Astrocyte of the cerebellum (primary cell): ENCODE data around the gene NDUFA8.
A peak's percentile ranks its signal among the peaks of the same experiment; 100 is the strongest.

Experiments
- DNase-seq: peaks from one replicate; pipeline ENCODE4 v3.0.0-alpha.2; 2011; ENCODE audit warnings: low read depth
- H3K4me3 ChIP-seq: 2 replicates; pipeline ENCODE4 v1.5.1; 2011; ENCODE audit warnings: mild to moderate bottlenecking, low read depth, low read length, moderate library complexity
- CTCF ChIP-seq: IDR thresholded peaks from 2 replicates; pipeline ENCODE4 v1.5.1; 2012; ENCODE audit warnings: low read length, low read depth, moderate library complexity, mild to moderate bottlenecking; ENCODE audit errors: missing control alignments
- in situ Hi-C: cut with HindIII; loops from 2 replicates; pipeline ENCODE4 v1.10.0; 2017; ENCODE audit warnings: low sequenced_read_pairs

Gene NDUFA8

DNA sequence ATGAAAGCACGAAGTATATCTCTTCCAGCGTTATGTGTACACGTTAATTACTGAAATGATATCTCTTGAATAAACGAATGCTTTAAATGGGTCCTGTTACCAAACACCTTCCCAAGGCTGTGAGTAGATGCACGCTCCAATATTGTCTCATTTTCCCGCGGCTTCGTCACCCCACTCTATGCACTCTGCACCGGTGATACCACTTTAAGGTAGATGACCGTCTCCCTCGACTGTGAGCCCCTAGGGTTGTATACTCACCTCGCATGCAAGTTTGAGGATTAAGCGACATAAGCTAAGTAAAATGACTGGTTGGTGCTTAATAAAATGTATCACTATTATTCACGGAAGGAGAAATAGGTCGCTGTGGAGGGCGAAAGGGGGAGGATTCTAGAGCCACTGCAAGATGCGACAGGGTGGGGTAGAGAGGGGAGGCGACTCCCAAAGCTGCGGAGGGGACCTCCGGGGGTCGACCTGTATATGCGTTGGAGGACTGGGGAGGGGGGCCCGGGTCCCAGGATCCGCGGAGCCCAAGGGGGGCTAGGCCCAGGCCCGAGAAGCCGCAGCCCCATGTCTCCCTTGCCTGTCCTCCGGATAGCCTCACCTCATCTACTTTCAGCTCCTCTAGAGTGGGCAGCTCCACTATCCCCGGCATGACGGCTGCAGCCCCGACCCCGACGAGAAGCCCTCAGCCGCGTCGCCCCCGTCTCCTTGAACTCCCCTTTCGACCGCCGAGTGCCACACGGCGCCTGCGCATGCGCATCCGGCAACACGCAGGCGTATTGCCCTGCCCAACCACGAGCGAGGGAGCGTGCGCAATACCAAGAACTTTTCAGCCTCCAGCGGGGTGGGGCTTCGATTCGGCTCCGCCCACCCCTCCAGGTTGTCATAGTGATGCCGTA is at the start of gene NDUFA8, which contains the start of gene MORN5:
NDUFA8 (minus strand) TSS at position 754 of the 899 bp plus-strand sequence; CDS start at position 652, 102 bp downstream.
MORN5 (plus strand) TSS at position 883 of the 899 bp plus-strand sequence. CDS start 65 bp downstream, outside the sequence.
- in situ Hi-C loops = no loop called here

DNA sequence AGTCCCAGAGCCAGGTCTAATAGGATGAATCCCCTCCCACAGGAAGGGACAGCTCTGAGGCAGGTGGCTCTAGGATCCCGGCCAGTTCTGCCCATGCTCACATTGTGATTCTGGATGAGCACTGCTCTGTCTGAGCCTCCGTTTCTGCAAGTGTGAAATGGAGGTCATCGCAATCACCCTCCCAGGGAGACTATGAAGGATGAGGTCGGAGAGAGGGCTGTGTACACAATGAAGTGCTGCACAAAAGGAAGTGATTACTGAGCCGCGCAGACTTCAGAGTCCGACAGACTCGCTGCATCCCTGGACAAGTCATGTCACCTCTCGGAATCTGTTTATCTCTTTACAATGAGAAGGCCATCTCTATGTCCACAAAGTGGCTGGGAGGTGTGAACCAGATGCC is 47.5 kb upstream of the NDUFA8 start:
- no peak overlapping the region for H3K4me3 ChIP-seq
- DNase-seq = no peak
- TF ChIP-seq CTCF = no peak
- in situ Hi-C loops = no loop called here

More for the DNA sequence above, at the start of gene NDUFA8, which contains the start of gene MORN5:
- DNase-seq = peak; percentile 90
- no peak for TF ChIP-seq CTCF
- H3K4me3 ChIP-seq = peak within 1 kb of the TSS; percentile 97

DNA sequence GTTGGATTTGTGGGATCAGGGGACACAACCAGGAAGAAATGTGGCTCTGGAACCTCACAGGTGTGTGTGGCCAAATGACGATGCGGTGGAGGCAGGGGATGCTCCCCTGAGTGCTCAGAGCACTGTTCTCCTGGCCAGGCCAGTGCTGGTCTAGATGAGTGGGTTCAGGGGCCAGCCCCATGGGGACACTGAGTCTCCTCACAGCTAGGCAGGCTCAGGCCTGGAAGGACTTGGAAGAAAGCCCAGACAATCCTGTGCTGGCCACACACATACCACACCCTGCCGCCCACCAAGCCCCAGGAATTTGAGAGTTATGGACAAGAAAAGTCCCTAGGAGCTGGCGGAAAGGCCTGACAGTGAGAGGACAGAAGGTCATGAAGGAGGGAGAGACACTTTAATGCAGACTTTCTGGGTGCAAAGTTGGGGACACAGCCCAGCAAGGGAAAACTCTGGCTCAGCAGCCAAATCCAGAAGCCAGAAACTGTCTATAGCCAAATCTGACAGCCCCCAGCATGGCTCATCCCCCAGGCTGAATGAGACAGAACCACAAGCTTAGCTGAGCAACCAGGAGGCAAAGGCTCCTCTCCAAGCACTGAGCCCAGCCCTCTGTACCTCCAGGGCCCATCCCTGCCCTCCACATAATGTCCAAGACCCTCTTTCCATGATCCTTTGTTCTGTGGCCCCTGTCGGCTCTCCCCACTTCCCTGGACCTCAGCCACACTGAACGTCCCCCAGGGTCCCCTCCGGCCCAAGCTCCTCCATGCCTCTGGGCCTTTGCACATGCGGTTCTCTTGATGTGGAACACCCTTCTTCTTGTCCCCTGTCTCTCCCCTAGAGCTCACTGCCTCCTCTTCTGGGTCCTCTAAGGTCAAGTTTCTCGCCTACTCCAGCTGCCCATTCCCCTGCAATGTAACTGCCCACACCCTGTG is 46.8 kb upstream of the NDUFA8 start:
- H3K4me3 ChIP-seq = no peak overlapping the region
- in situ Hi-C loops = no loop called here
- TF ChIP-seq CTCF = no peak
- DNase-seq = peak; percentile 73

DNA sequence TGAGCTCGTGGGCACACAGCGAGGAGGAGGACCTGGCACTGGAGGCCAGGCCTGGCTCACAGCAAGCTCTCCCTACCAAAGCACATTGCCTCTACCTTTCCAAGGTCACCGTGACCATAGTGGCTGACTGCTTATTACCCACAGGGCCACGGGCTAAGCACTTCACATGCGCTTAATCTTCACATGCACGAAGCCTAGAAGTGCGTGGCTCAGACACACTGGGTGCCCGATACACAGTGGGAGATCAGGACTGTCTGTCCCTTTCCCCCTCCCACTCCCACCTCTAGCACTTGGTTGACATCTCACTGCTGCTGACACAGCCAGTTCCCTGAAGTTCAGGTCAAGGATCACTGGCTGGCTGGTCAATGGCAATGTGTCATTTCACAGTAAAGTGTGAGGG is 45.6 kb upstream of the NDUFA8 start:
- TF ChIP-seq CTCF = no peak
- H3K4me3 ChIP-seq = no peak overlapping the region
- DNase-seq = no peak
- in situ Hi-C loops = no loop called here

DNA sequence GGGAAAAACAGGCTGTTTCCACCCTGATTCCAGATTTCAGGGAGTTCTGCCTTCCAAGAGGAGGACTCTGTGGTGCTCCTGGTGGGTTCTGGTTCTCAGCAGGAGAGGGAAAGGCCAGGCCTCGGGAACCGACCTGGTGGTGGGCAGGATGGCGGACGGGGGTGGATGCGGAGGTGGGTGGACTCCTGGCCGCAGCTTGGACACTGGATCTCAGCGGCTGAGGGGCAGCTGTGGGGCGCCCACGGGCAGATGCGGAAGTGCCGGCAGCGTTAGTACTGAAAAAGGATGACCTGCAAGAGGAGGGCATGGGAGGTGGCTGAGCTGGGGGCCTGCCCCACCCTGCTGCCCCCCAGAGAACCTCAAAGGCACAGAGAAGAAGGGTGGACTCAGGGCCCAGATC is 44.9 kb upstream of the NDUFA8 start:
- no peak overlapping the region for H3K4me3 ChIP-seq
- no peak for DNase-seq
- TF ChIP-seq CTCF = no peak
- in situ Hi-C loops = no loop called here

DNA sequence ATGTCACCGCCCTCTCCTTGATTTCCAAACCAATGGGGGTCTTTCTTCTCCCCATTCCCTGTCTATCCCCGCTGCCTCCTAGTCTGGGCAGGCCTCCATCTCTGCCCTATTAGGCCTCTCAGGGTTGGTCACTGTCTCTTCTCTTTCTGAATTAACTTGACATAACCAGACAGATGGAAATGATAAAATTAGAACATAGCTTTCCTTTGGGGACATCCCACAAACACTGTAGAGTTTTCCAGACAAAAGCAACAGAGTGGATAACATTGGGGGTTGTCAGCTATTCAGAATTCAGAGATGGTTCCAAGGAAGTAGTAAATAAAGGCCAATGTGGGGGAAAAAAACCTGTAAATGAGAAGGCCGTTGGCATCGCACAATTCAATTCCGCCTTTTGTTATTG is 44.5 kb upstream of the NDUFA8 start:
- TF ChIP-seq CTCF = no peak
- no peak overlapping the region for H3K4me3 ChIP-seq
- in situ Hi-C loops = no loop called here
- no peak for DNase-seq
